Thoracic aorta (tissue), 2 donors: ENCODE results near the gene HSPH1. TPM values are rescaled to one million over a fixed set of nuclear protein-coding genes. Genes with fewer than 3 reads are reported as not detected.

ENCODE experiments used
- ATAC-seq: fragments of 150-250 bp; one replicate; pipeline ENCODE4 v1.8.0; 2017; ENCODE audit warnings: low read depth; ENCODE audit not compliant: insufficient number of reproducible peaks, low FRiP score
- DNase-seq: peaks from one replicate; pipeline ENCODE4 v3.0.0-alpha.2; 2020; ENCODE audit warnings: low spot score
- H3K27ac ChIP-seq, 2 donors: fragments of 200-600 bp; sonication (generic); 1 replicate in 1 of 2; 2 replicates in 1 of 2; pipeline ENCODE4 v1.5.1; 2016; ENCODE audit warnings: mild to moderate bottlenecking in 2 of 2, moderate library complexity in 2 of 2
- H3K27me3 ChIP-seq: fragments of 200-600 bp; sonication (generic); replicated peaks from 2 replicates; pipeline ENCODE4 v1.6.0; 2016; ENCODE audit warnings: mild to moderate bottlenecking; ENCODE audit not compliant: insufficient read depth
- H3K36me3 ChIP-seq: fragments of 200-600 bp; sonication (generic); one replicate; pipeline ENCODE4 v1.5.1; 2016
- H3K4me1 ChIP-seq, 2 donors: fragments of 200-600 bp; sonication (generic); 1 replicate in 1 of 2; 2 replicates in 1 of 2; pipeline versions ENCODE4 v1.5.1 to v1.6.0; 2016; ENCODE audit warnings: low read depth in 2 of 2, mild to moderate bottlenecking in 1 of 2; ENCODE audit not compliant: control insufficient read depth in 1 of 2
- H3K4me3 ChIP-seq: fragments of 200-600 bp; sonication (generic); 2 replicates; pipeline ENCODE4 v1.5.1; 2016; ENCODE audit warnings: mild to moderate bottlenecking
- H3K9me3 ChIP-seq: fragments of 200-600 bp; sonication (generic); 2 replicates; pipeline ENCODE4 v1.5.1; 2016
- CTCF ChIP-seq: fragments of 200-600 bp; sonication (generic); IDR thresholded peaks from one replicate; pipeline ENCODE4 v1.5.1; 2019; ENCODE audit warnings: antibody characterized with exemption
- total RNA-seq, 2 donors: library from RNA; depleted of rRNA; stranded (reverse); fragments of >200 nt; gene quantifications; one replicate each; pipeline versions ENCODE4 v1.1.0 to v1.2.3, GENCODE V29; 2016

The HSPH1 gene
- total RNA-seq, 2 donors from 2014 or later = 21.4 to 52.7 TPM

- DNase-seq (no peak), ATAC-seq (peak; percentile 81)
- Histone ChIP-seq H3K27me3 (no peaks in the 10 kb centered on the region), H3K4me1 (peaks cover 11 to 12% of the 10 kb centered on the region in 2 donors), H3K9me3 (no peaks in the 10 kb centered on the region), H3K27ac (peak within 1 kb of the TSS; percentile 93 to 94), H3K4me3 (peak within 1 kb of the TSS; percentile 85), H3K36me3 (no peaks in the 10 kb centered on the region)
- TF ChIP-seq CTCF = peak; percentile 86
These were observed 38.3 kb upstream of the HSPH1 start, which contains the start of gene B3GLCT for GRCh38 chr13:31199849-31200636. Gene B3GLCT (plus strand): TSS chr13:31199975. CDS start chr13:31200085, 110 bp downstream.

GRCh38 chr13:31199527-31199848 is 37.8 kb upstream of the HSPH1 start:
- Histone ChIP-seq H3K27me3 (no peaks in the 10 kb centered on the region), H3K4me3 (peak overlapping the region; percentile 85), H3K9me3 (no peaks in the 10 kb centered on the region), H3K4me1 (peaks cover 11 to 12% of the 10 kb centered on the region in 2 donors), H3K36me3 (no peaks in the 10 kb centered on the region), H3K27ac (peak overlapping the region; percentile 93 to 94)
- DNase-seq (no peak), ATAC-seq (no peak)
- no peak for TF ChIP-seq CTCF

- no peak for ATAC-seq
- Histone ChIP-seq H3K4me1 (peaks cover 11 to 12% of the 10 kb centered on the region in 2 donors), H3K27me3 (no peaks in the 10 kb centered on the region), H3K27ac (no peak overlapping the region), H3K36me3 (no peaks in the 10 kb centered on the region), H3K4me3 (no peak overlapping the region), H3K9me3 (no peaks in the 10 kb centered on the region)
- DNase-seq = no peak
- no peak for TF ChIP-seq CTCF
These were observed 36.8 kb upstream of the HSPH1 start for GRCh38 chr13:31198519-31198918.

- H3K27me3 ChIP-seq = no peaks in the 10 kb centered on the region
- H3K4me1 ChIP-seq = peaks cover 11 to 12% of the 10 kb centered on the region in 2 donors
- ATAC-seq (no peak), DNase-seq (no peak)
- no peaks in the 10 kb centered on the region for H3K9me3 ChIP-seq
- no peak overlapping the region for H3K4me3 ChIP-seq
- H3K27ac ChIP-seq = no peak overlapping the region
- no peak for TF ChIP-seq CTCF
- no peaks in the 10 kb centered on the region for H3K36me3 ChIP-seq
These were observed 35.3 kb upstream of the HSPH1 start for GRCh38 chr13:31196992-31197391.

GRCh38 chr13:31195616-31196015 is 33.9 kb upstream of the HSPH1 start:
- Histone ChIP-seq H3K9me3 (no peaks in the 10 kb centered on the region), H3K27me3 (no peaks in the 10 kb centered on the region), H3K4me1 (peaks cover 3 to 4% of the 10 kb centered on the region in 2 donors), H3K27ac (no peak overlapping the region), H3K36me3 (no peaks in the 10 kb centered on the region), H3K4me3 (no peak overlapping the region)
- no peak for DNase-seq
- no peak for ATAC-seq
- no peak for TF ChIP-seq CTCF
